Measurements from ENCODE around the gene USP50.

GRCh38 chr15:50576166-50576565, 29.7 kb upstream of the USP50 start:
- TF ChIP-seq ZFP3 (CRISPR knock-in tag; IDR thresholded peaks at IDR 0.05) (no peak), OSR1 (CRISPR knock-in tag; IDR thresholded peaks at IDR 0.05) (no peak)
